GM23338 (cell line): ENCODE data around the gene ANKS1B. TPM values are rescaled to one million over a fixed set of nuclear protein-coding genes. Genes with fewer than 3 reads are reported as not detected.

Experiments
- ATAC-seq: fragments of 200-7000 bp; cut with Tn5 transposase; 3 replicates; pipeline ENCODE4 v1.9.1; 2020
- DNase-seq: peaks from one replicate; pipeline ENCODE4 v3.0.0-alpha.2; 2015; ENCODE audit warnings: low spot score
- H2AFZ ChIP-seq: fragments of 200-600 bp; sonication (generic); 2 replicates; pipeline ENCODE4 v1.8.0; 2016; ENCODE audit warnings: antibody characterized with exemption, mild to moderate bottlenecking, moderate library complexity
- H3F3A ChIP-seq: fragments of 200-600 bp; sonication (generic); replicated peaks from 2 replicates; pipeline ENCODE4 v1.8.0; 2017; ENCODE audit warnings: antibody characterized with exemption, mixed run types, low read depth
- H3K27ac ChIP-seq: fragments of 200-600 bp; sonication (generic); 2 replicates; pipeline ENCODE4 v1.6.1; 2016; ENCODE audit warnings: low read depth
- H3K27me3 ChIP-seq: fragments of 200-600 bp; sonication (generic); 2 replicates; pipeline ENCODE4 v1.8.0; 2016; ENCODE audit warnings: mild to moderate bottlenecking, mixed run types, moderate library complexity; ENCODE audit not compliant: insufficient read depth
- H3K36me3 ChIP-seq: fragments of 200-600 bp; sonication (generic); 2 replicates; pipeline ENCODE4 v1.8.0; 2016; ENCODE audit warnings: mild to moderate bottlenecking; ENCODE audit not compliant: insufficient read depth
- H3K4me1 ChIP-seq: fragments of 200-600 bp; sonication (generic); 2 replicates; pipeline ENCODE4 v1.8.0; 2016; ENCODE audit warnings: mild to moderate bottlenecking, moderate library complexity; ENCODE audit not compliant: insufficient read depth
- H3K4me2 ChIP-seq: fragments of 200-600 bp; sonication (generic); 2 replicates; pipeline ENCODE4 v1.7.1; 2017; ENCODE audit warnings: mixed run types
- H3K4me3 ChIP-seq: fragments of 200-600 bp; sonication (generic); 2 replicates; pipeline ENCODE4 v1.6.1; 2016; ENCODE audit warnings: mixed run types
- H3K79me2 ChIP-seq: fragments of 200-600 bp; sonication (generic); replicated peaks from 2 replicates; pipeline ENCODE4 v1.8.0; 2017; ENCODE audit warnings: mild to moderate bottlenecking; ENCODE audit not compliant: insufficient read depth
- H3K9me2 ChIP-seq: fragments of 200-600 bp; sonication (generic); 2 replicates; pipeline ENCODE4 v1.8.0; 2017; ENCODE audit not compliant: insufficient read depth
- H4K20me1 ChIP-seq: fragments of 200-600 bp; sonication (generic); replicated peaks from 2 replicates; pipeline ENCODE4 v1.8.0; 2017; ENCODE audit warnings: mild to moderate bottlenecking; ENCODE audit not compliant: insufficient read depth
- H3K27ac Mint-ChIP-seq: 2 replicates; pipeline ENCODE4 v1.8.0; 2020; ENCODE audit warnings: inconsistent platforms, mild to moderate bottlenecking, moderate library complexity, mixed read lengths
- H3K27me3 Mint-ChIP-seq: 3 replicates; pipeline ENCODE4 v1.8.0; 2022; ENCODE audit warnings: low read depth, mild to moderate bottlenecking, moderate library complexity, mixed read lengths, inconsistent platforms; ENCODE audit not compliant: insufficient read depth, poor library complexity
- H3K36me3 Mint-ChIP-seq: 3 replicates; pipeline ENCODE4 v1.8.0; 2021; ENCODE audit warnings: low read depth, mild to moderate bottlenecking, inconsistent platforms, moderate library complexity, mixed read lengths
- H3K4me1 Mint-ChIP-seq: 3 replicates; pipeline ENCODE4 v1.8.0; 2020; ENCODE audit warnings: mild to moderate bottlenecking, inconsistent platforms, mixed read lengths
- H3K4me3 Mint-ChIP-seq: 3 replicates; pipeline ENCODE4 v1.8.0; 2021; ENCODE audit warnings: moderate library complexity, mild to moderate bottlenecking, inconsistent platforms, mixed read lengths
- H3K9me3 Mint-ChIP-seq: 3 replicates; pipeline ENCODE4 v1.8.0; 2020; ENCODE audit warnings: moderate library complexity, mild to moderate bottlenecking, inconsistent platforms, mixed read lengths
- CREB1 ChIP-seq: fragments of 250-450 bp; sonication (Bioruptor Pico); IDR thresholded peaks from 2 replicates; pipeline ENCODE4 v1.5.0; 2020; ENCODE audit warnings: low read depth, mild to moderate bottlenecking, moderate library complexity
- EZH2 ChIP-seq: fragments of 200-600 bp; sonication (generic); IDR thresholded peaks from one replicate; pipeline ENCODE4 v1.8.0; 2017; ENCODE audit warnings: antibody characterized with exemption, mild to moderate bottlenecking, low read depth; ENCODE audit not compliant: unreplicated experiment
- EZH2phosphoT487 ChIP-seq: fragments of 200-600 bp; sonication (generic); IDR thresholded peaks from one replicate; pipeline ENCODE4 v1.8.1; 2018; ENCODE audit warnings: antibody characterized with exemption; ENCODE audit not compliant: unreplicated experiment
- JUNB ChIP-seq: IDR thresholded peaks from one replicate; pipeline ENCODE4 v1.6.1; 2016; ENCODE audit warnings: antibody characterized with exemption; ENCODE audit not compliant: unreplicated experiment
- NANOG ChIP-seq: IDR thresholded peaks from 2 replicates; pipeline ENCODE4 v1.6.1; 2016; ENCODE audit warnings: antibody characterized with exemption, borderline replicate concordance
- POLR2AphosphoS5 ChIP-seq: IDR thresholded peaks from 2 replicates; pipeline ENCODE4 v1.6.1; 2016; ENCODE audit warnings: antibody characterized with exemption, low read depth
- STAT1 ChIP-seq: IDR thresholded peaks from one replicate; pipeline ENCODE4 v1.6.1; 2016; ENCODE audit warnings: antibody characterized with exemption; ENCODE audit not compliant: unreplicated experiment
- polyA plus RNA-seq: library from polyadenylated mRNA; unstranded; fragments of >200 nt; fragmentation: Nextera tagmentation; extraction: Ambion mirVana; gene quantifications from 2 replicates; pipeline ENCODE4 v1.2.1, GENCODE V29; 2016
- total RNA-seq: library from RNA; depleted of rRNA; stranded (reverse); fragments of >200 nt; shearing (Covaris generic); gene quantifications from 2 replicates; pipeline ENCODE4 v1.2.3, GENCODE V29; 2014
- TF ChIP-seq, protein P1 (sequence below): IDR thresholded peaks from 2 replicates; pipeline ENCODE4 v1.6.1; 2016; ENCODE audit warnings: antibody characterized with exemption
- TF ChIP-seq, protein P2 (sequence below): fragments of 250-450 bp; sonication (Bioruptor Pico); IDR thresholded peaks from 2 replicates; pipeline ENCODE4 v1.5.0; 2020; ENCODE audit warnings: mild to moderate bottlenecking, moderate library complexity

The ANKS1B gene
- total and polyA plus RNA-seq, 2 experiments from 2014 or later, result 4.3 to 5.8 TPM

DNA sequence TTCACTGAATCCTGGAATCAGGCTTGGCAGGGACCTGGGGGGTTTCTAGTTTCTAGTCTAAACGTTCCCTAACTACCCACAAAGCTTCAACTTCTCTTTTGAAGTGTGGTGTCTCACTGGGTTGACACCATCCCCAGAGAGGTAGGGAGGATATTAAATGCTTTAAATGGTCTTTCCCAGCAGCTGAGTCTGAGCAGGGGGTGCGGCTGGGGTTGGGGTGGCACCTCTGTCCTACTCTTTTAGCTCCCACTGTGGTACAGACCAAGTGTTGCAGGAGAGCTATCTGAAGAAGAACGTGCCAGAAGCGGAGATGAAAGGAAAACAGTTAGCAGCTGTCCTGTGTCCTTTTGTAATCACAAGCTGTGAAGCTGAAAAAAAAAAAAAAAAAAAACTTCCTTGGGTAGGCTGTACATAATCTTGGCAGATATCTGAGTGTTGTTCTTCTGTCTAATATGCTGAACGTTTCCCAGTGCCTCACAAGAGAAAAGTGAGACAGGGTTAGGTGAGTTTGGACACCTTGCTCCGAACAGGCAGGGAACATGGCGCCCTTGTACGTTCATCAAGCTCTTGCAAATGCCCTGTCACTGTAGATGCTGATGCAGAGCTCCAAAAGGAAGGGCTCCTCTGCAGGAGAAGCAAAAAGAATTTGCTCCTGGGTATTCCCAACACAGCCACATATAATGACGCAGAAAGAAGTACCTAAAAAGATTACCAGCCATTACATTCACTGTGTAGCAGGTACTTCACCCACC, 892.5 kb downstream of the ANKS1B start (continued):
- TF ChIP-seq, protein P1, sequence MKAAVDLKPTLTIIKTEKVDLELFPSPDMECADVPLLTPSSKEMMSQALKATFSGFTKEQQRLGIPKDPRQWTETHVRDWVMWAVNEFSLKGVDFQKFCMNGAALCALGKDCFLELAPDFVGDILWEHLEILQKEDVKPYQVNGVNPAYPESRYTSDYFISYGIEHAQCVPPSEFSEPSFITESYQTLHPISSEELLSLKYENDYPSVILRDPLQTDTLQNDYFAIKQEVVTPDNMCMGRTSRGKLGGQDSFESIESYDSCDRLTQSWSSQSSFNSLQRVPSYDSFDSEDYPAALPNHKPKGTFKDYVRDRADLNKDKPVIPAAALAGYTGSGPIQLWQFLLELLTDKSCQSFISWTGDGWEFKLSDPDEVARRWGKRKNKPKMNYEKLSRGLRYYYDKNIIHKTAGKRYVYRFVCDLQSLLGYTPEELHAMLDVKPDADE, result no peak
- TF ChIP-seq POLR2AphosphoS5, result no peak
- no peak for TF ChIP-seq EZH2
- no peak for TF ChIP-seq CREB1 (CRISPR knock-in tag)
- no peak for TF ChIP-seq JUNB
- TF ChIP-seq NANOG, result no peak

- Histone ChIP-seq H3K4me3 (no peak overlapping the region), H2AFZ (no peak overlapping the region), H3K36me3 (no peaks in the 10 kb centered on the region), H3K4me1 (peaks cover 7% of the 10 kb centered on the region; the same call in 1 of the 2 replicates), H3F3A (no peaks in the 10 kb centered on the region), H3K9me2 (no peaks in the 10 kb centered on the region), H3K27ac (no peak overlapping the region), H3K27me3 (no peaks in the 10 kb centered on the region), H4K20me1 (no peaks in the 10 kb centered on the region), H3K4me2 (peak overlapping the region; percentile 30), H3K79me2 (no peaks in the 10 kb centered on the region)
- no peaks in the 10 kb centered on the region for H3K36me3 Mint-ChIP-seq
- TF ChIP-seq STAT1 (no peak), EZH2 (no peak), POLR2AphosphoS5 (no peak), JUNB (no peak), CREB1 (CRISPR knock-in tag) (no peak), EZH2phosphoT487 (no peak)
- TF ChIP-seq, protein P2, sequence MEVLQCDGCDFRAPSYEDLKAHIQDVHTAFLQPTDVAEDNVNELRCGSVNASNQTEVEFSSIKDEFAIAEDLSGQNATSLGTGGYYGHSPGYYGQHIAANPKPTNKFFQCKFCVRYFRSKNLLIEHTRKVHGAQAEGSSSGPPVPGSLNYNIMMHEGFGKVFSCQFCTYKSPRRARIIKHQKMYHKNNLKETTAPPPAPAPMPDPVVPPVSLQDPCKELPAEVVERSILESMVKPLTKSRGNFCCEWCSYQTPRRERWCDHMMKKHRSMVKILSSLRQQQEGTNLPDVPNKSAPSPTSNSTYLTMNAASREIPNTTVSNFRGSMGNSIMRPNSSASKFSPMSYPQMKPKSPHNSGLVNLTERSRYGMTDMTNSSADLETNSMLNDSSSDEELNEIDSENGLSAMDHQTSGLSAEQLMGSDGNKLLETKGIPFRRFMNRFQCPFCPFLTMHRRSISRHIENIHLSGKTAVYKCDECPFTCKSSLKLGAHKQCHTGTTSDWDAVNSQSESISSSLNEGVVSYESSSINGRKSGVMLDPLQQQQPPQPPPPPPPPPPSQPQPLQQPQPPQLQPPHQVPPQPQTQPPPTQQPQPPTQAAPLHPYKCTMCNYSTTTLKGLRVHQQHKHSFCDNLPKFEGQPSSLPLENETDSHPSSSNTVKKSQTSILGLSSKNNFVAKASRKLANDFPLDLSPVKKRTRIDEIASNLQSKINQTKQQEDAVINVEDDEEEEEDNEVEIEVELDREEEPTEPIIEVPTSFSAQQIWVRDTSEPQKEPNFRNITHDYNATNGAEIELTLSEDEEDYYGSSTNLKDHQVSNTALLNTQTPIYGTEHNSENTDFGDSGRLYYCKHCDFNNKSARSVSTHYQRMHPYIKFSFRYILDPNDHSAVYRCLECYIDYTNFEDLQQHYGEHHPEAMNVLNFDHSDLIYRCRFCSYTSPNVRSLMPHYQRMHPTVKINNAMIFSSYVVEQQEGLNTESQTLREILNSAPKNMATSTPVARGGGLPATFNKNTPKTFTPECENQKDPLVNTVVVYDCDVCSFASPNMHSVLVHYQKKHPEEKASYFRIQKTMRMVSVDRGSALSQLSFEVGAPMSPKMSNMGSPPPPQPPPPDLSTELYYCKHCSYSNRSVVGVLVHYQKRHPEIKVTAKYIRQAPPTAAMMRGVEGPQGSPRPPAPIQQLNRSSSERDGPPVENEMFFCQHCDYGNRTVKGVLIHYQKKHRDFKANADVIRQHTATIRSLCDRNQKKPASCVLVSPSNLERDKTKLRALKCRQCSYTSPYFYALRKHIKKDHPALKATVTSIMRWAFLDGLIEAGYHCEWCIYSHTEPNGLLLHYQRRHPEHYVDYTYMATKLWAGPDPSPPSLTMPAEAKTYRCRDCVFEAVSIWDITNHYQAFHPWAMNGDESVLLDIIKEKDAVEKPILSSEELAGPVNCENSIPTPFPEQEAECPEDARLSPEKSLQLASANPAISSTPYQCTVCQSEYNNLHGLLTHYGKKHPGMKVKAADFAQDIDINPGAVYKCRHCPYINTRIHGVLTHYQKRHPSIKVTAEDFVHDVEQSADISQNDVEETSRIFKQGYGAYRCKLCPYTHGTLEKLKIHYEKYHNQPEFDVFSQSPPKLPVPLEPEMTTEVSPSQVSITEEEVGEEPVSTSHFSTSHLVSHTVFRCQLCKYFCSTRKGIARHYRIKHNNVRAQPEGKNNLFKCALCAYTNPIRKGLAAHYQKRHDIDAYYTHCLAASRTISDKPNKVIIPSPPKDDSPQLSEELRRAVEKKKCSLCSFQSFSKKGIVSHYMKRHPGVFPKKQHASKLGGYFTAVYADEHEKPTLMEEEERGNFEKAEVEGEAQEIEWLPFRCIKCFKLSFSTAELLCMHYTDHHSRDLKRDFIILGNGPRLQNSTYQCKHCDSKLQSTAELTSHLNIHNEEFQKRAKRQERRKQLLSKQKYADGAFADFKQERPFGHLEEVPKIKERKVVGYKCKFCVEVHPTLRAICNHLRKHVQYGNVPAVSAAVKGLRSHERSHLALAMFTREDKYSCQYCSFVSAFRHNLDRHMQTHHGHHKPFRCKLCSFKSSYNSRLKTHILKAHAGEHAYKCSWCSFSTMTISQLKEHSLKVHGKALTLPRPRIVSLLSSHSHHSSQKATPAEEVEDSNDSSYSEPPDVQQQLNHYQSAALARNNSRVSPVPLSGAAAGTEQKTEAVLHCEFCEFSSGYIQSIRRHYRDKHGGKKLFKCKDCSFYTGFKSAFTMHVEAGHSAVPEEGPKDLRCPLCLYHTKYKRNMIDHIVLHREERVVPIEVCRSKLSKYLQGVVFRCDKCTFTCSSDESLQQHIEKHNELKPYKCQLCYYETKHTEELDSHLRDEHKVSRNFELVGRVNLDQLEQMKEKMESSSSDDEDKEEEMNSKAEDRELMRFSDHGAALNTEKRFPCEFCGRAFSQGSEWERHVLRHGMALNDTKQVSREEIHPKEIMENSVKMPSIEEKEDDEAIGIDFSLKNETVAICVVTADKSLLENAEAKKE (CRISPR knock-in tag), result no peak
- TF ChIP-seq, protein P1, result no peak
- no peaks in the 10 kb centered on the region for H3K9me3 Mint-ChIP-seq
- ATAC-seq (peak; percentile 74), DNase-seq (peak; percentile 67)
- H3K27ac Mint-ChIP-seq, result peak overlapping the region; percentile 9
- no peak overlapping the region for H3K4me3 Mint-ChIP-seq
- H3K4me1 Mint-ChIP-seq, result peaks cover 15% of the 10 kb centered on the region
- H3K27me3 Mint-ChIP-seq, result peaks cover 3% of the 10 kb centered on the region
Observed at GRCh38 chr12:99087278-99087677, 897.5 kb downstream of the ANKS1B start.
